IMR-90 (cell line): ENCODE measurements around the gene FGGY. TPM values are rescaled to one million over a fixed set of nuclear protein-coding genes. Genes with fewer than 3 reads are reported as not detected.

Source experiments
- ATAC-seq: fragments of 200-7000 bp; cut with Tn5 transposase; 2 replicates; pipeline ENCODE4 v1.9.1; 2020; ENCODE audit warnings: low read depth, mild to moderate bottlenecking, moderate library complexity
- BruUV-seq: library from RNA; stranded (reverse); fragments of 400-500 nt; replicated peaks from 2 replicates; lab custom pipeline; 2021; lab: Mats Ljungman, UMichigan
- CTCF ChIA-PET: fragments of 300-600 bp; formaldehyde crosslinking; extraction: SDS; loops from one replicate; lab custom pipeline; 2021; ENCODE audit warnings: antibody characterized with exemption; lab: Yijun Ruan, JAX
- POLR2A ChIA-PET: fragments of 300-600 bp; sonication (Branson Sonifier 250); formaldehyde crosslinking; loops from one replicate; lab custom pipeline; 2022; ENCODE audit warnings: antibody characterized with exemption; ENCODE audit not compliant: unreplicated experiment; lab: Charles Lee
- DNase-seq: peaks from one replicate; pipeline ENCODE4 v3.0.0; 2013
- H2AFZ ChIP-seq: replicated peaks from 2 replicates; pipeline ENCODE3; 2013; ENCODE audit warnings: low read length, mild to moderate bottlenecking; ENCODE audit not compliant: poor library complexity
- H2AK5ac ChIP-seq: 2 replicates; pipeline ENCODE4 v1.6.1; 2013; ENCODE audit warnings: low read depth, low read length, inconsistent platforms
- H2AK9ac ChIP-seq: replicated peaks from 2 replicates; pipeline ENCODE3; 2013; ENCODE audit warnings: mild to moderate bottlenecking, low read depth, low read length, moderate library complexity; ENCODE audit not compliant: poor library complexity
- H2BK120ac ChIP-seq: 2 replicates; pipeline ENCODE4 v1.6.1; 2013; ENCODE audit warnings: low read depth, low read length, inconsistent platforms
- H2BK15ac ChIP-seq: 3 replicates; pipeline ENCODE4 v1.6.1; 2013; ENCODE audit warnings: low read depth, low read length, inconsistent platforms
- H2BK20ac ChIP-seq: 2 replicates; pipeline ENCODE4 v1.6.1; 2013; ENCODE audit warnings: low read depth, mild to moderate bottlenecking, inconsistent platforms, low read length, moderate library complexity
- H2BK5ac ChIP-seq: 2 replicates; pipeline ENCODE4 v1.6.1; 2013; ENCODE audit warnings: mild to moderate bottlenecking, low read depth, low read length, inconsistent platforms; ENCODE audit not compliant: poor library complexity, severe bottlenecking
- H3K14ac ChIP-seq: replicated peaks from 2 replicates; pipeline ENCODE4 v1.6.1; 2013; ENCODE audit warnings: low read depth, low read length, inconsistent platforms
- H3K18ac ChIP-seq: 2 replicates; pipeline ENCODE4 v1.6.1; 2013; ENCODE audit warnings: low read depth, low read length, control low read depth
- H3K23ac ChIP-seq: 2 replicates; pipeline ENCODE4 v1.6.1; 2013; ENCODE audit warnings: low read depth, low read length, inconsistent platforms
- H3K27ac ChIP-seq: 2 replicates; pipeline ENCODE4 v1.5.1; 2013; ENCODE audit warnings: mild to moderate bottlenecking, control low read depth, low read length; ENCODE audit not compliant: insufficient read depth
- H3K27me3 ChIP-seq: 2 replicates; pipeline ENCODE4 v1.6.1; 2013; ENCODE audit warnings: low read length; ENCODE audit not compliant: control insufficient read depth, insufficient read depth
- H3K36me3 ChIP-seq: 2 replicates; pipeline ENCODE4 v1.6.1; 2013; ENCODE audit warnings: low read length, mixed read lengths; ENCODE audit not compliant: control insufficient read depth, insufficient read depth
- H3K4ac ChIP-seq: 2 replicates; pipeline ENCODE4 v1.6.1; 2013; ENCODE audit warnings: low read depth, low read length, inconsistent platforms
- H3K4me1 ChIP-seq: 2 replicates; pipeline ENCODE4 v1.6.1; 2013; ENCODE audit warnings: low read length, mixed read lengths; ENCODE audit not compliant: control insufficient read depth, insufficient read depth
- H3K4me2 ChIP-seq: 2 replicates; pipeline ENCODE4 v1.6.1; 2013; ENCODE audit warnings: low read depth, mild to moderate bottlenecking, control low read depth, low read length, moderate library complexity
- H3K4me3 ChIP-seq: 2 replicates; pipeline ENCODE4 v1.5.1; 2013; ENCODE audit warnings: low read depth, mild to moderate bottlenecking, control low read depth, low read length, moderate library complexity; ENCODE audit not compliant: insufficient read depth
- H3K56ac ChIP-seq: 2 replicates; pipeline ENCODE4 v1.6.1; 2013; ENCODE audit warnings: low read length, inconsistent platforms; ENCODE audit not compliant: insufficient read depth; ENCODE audit errors: extremely low read depth
- H3K79me1 ChIP-seq, 2 experiments: 2 replicates each; pipeline ENCODE4 v1.6.1; 2013; ENCODE audit warnings: low read length in 2 of 2, inconsistent platforms in 1 of 2, low read depth in 1 of 2
- H3K9ac ChIP-seq: 2 replicates; pipeline ENCODE4 v1.6.1; 2013; ENCODE audit warnings: low read depth, low read length, control low read depth
- H3K9me1 ChIP-seq: 2 replicates; pipeline ENCODE4 v1.6.1; 2013; ENCODE audit warnings: low read length, inconsistent platforms; ENCODE audit not compliant: insufficient read depth
- H3K9me3 ChIP-seq: 2 replicates; pipeline ENCODE4 v1.6.1; 2013; ENCODE audit warnings: low read length; ENCODE audit not compliant: control insufficient read depth, insufficient read depth
- H4K20me1 ChIP-seq: 2 replicates; pipeline ENCODE4 v1.6.1; 2013; ENCODE audit warnings: low read length, inconsistent platforms; ENCODE audit not compliant: insufficient read depth
- H4K5ac ChIP-seq: 2 replicates; pipeline ENCODE4 v1.6.1; 2013; ENCODE audit warnings: mild to moderate bottlenecking, low read depth, low read length, control low read depth
- H4K8ac ChIP-seq, 2 experiments: 2 replicates each; pipeline ENCODE4 v1.6.1; 2013; ENCODE audit warnings: low read depth in 2 of 2, low read length in 2 of 2, control low read depth in 1 of 2, inconsistent platforms in 1 of 2
- H4K91ac ChIP-seq: 2 replicates; pipeline ENCODE4 v1.6.1; 2013; ENCODE audit warnings: low read depth, low read length, inconsistent platforms; ENCODE audit not compliant: insufficient read depth
- BHLHE40 ChIP-seq: fragments of 150-350 bp; IDR thresholded peaks from 2 replicates; pipeline ENCODE4 v1.6.1; 2016; ENCODE audit warnings: mild to moderate bottlenecking, low read depth, low read length
- CEBPB ChIP-seq: IDR thresholded peaks from 2 replicates; pipeline ENCODE4 v1.6.1; 2012; ENCODE audit warnings: low read depth, low read length, improper control_type of control experiment
- CHD1 ChIP-seq: IDR thresholded peaks from 2 replicates; pipeline ENCODE4 v1.6.1; 2012; ENCODE audit warnings: low read depth, low read length, improper control_type of control experiment
- CTCF ChIP-seq: conservative IDR thresholded peaks from 2 replicates; pipeline ENCODE4 v1.5.1; 2012; ENCODE audit warnings: mild to moderate bottlenecking, low read depth, low read length, improper control_type of control experiment
- FOS ChIP-seq: fragments of 150-350 bp; IDR thresholded peaks from 2 replicates; pipeline ENCODE4 v1.6.1; 2016; ENCODE audit warnings: low read depth, low read length
- MAZ ChIP-seq: IDR thresholded peaks from 2 replicates; pipeline ENCODE4 v1.6.1; 2012; ENCODE audit warnings: low read depth, mild to moderate bottlenecking, low read length, improper control_type of control experiment, moderate library complexity, borderline replicate concordance
- MXI1 ChIP-seq: IDR thresholded peaks from 2 replicates; pipeline ENCODE4 v1.6.1; 2012; ENCODE audit warnings: low read depth, mild to moderate bottlenecking, low read length, moderate library complexity, borderline replicate concordance
- POLR2A ChIP-seq: IDR thresholded peaks from 2 replicates; pipeline ENCODE4 v1.6.1; 2012; ENCODE audit warnings: mild to moderate bottlenecking, low read depth, low read length
- RAD21 ChIP-seq: IDR thresholded peaks from 2 replicates; pipeline ENCODE4 v1.6.1; 2012; ENCODE audit warnings: low read length, improper control_type of control experiment
- RCOR1 ChIP-seq: IDR thresholded peaks from 2 replicates; pipeline ENCODE4 v1.6.1; 2012; ENCODE audit warnings: mild to moderate bottlenecking, low read length, improper control_type of control experiment; ENCODE audit not compliant: insufficient replicate concordance
- SMC3 ChIP-seq: fragments of 150-350 bp; IDR thresholded peaks from 2 replicates; pipeline ENCODE4 v1.6.1; 2016; ENCODE audit warnings: low read depth, mild to moderate bottlenecking, antibody characterized with exemption, low read length, moderate library complexity
- WGBS, 2 experiments: methylation state at CpG; one replicate each; pipeline versions ENCODE4 v1.1.5 to v1.1.7; 2013; ENCODE audit warnings: missing lambda C conversion rate in 2 of 2; ENCODE audit not compliant: insufficient read length in 1 of 2; ENCODE audit errors: extremely low coverage in 2 of 2; 5-methylcytosine and 5-hydroxymethylcytosine counted together
- dilution Hi-C: fragments of 300-500 bp; cut with HindIII; formaldehyde crosslinking; loops from one replicate; pipeline ENCODE4 v1.14.3; 2018; ENCODE audit warnings: low sequenced_read_pairs; ENCODE audit not compliant: unreplicated experiment
- in situ Hi-C: fragments of 300-500 bp; cut with MboI; formaldehyde crosslinking; loops from 3 replicates; pipeline ENCODE4 v1.14.3; 2019; ENCODE audit warnings: low sequenced_read_pairs, inconsistent platforms, mixed read lengths
- intact Hi-C: fragments of 100-400 bp; cut with micrococcal nuclease; formaldehyde crosslinking; loops from 2 replicates; pipeline ENCODE4 v1.10.0; 2022
- polyA plus RNA-seq, 3 experiments: library from polyadenylated mRNA; depleted of rRNA; stranded (reverse); fragments of >200 nt; gene quantifications; 2 replicates each; pipeline ENCODE4 v1.2.3, GENCODE V29; 2012; ENCODE audit warnings: low replicate concordance in 1 of 3
- total RNA-seq: library from RNA; depleted of rRNA; stranded (reverse); fragments of >200 nt; gene quantifications from 2 replicates; pipeline ENCODE4 v1.2.3, GENCODE V29; 2012
- TF ChIP-seq, protein P1 (sequence below): fragments of 150-350 bp; IDR thresholded peaks from 2 replicates; pipeline ENCODE4 v1.6.1; 2016; ENCODE audit warnings: low read depth, mild to moderate bottlenecking, low read length, moderate library complexity, borderline replicate concordance
- TF ChIP-seq, protein P2 (sequence below): fragments of 150-350 bp; IDR thresholded peaks from 2 replicates; pipeline ENCODE4 v1.6.1; 2017; ENCODE audit warnings: mild to moderate bottlenecking, antibody characterized with exemption, low read length, low read depth

Gene FGGY
- total and polyA plus RNA-seq, 2 of the 4 experiments (the other 2 are of a cell fraction), result 5.6 to 14.0 TPM

GRCh38 chr1:59732214-59732955 lies 435.5 kb downstream of the FGGY start:
- Histone ChIP-seq H2BK5ac (peak overlapping the region; percentile 98), H2AK9ac (peak overlapping the region; percentile 78), H3K18ac (peak overlapping the region; percentile 99), H4K5ac (peak overlapping the region; percentile 96), H2AFZ (peak overlapping the region; percentile 38), H4K91ac (peak overlapping the region; percentile 95), H3K14ac (peak overlapping the region; percentile 96), H3K4me1 (peaks cover 37% of the 10 kb centered on the region), H4K20me1 (no peaks in the 10 kb centered on the region; the same call in 1 of the 2 replicates), H3K4ac (peak overlapping the region; percentile 94), H2AK5ac (peak overlapping the region; percentile 88), H3K23ac (peak overlapping the region; percentile 98), H2BK20ac (peak overlapping the region; percentile 96), H4K8ac (peak overlapping the region; percentile 93; a peak in 3 of 4 replicates), H2BK15ac (peak overlapping the region; percentile 98), H3K9me3 (peaks cover 6% of the 10 kb centered on the region; the same call in 1 of the 2 replicates), H3K9ac (peak overlapping the region; percentile 48), H3K4me3 (no peak overlapping the region), H3K79me1 (peaks cover 0 to 5% of the 10 kb centered on the region in 2 experiments; a peak in 1 of 4 replicates), H3K9me1 (peaks cover 19% of the 10 kb centered on the region), H3K27ac (peak overlapping the region; percentile 85; the same call in 1 of the 2 replicates), H3K36me3 (no peaks in the 10 kb centered on the region), H2BK120ac (peak overlapping the region; percentile 96), H3K4me2 (no peak overlapping the region), H3K27me3 (no peaks in the 10 kb centered on the region), H3K56ac (no peak overlapping the region)
- in situ Hi-C loops, result no loop called here
- TF ChIP-seq BHLHE40 (no peak), POLR2A (no peak), RCOR1 (no peak), MXI1 (no peak), CHD1 (no peak), SMC3 (no peak), CTCF (no peak), RAD21 (no peak), CEBPB (no peak), FOS (no peak), MAZ (no peak)
- TF ChIP-seq, protein P1, sequence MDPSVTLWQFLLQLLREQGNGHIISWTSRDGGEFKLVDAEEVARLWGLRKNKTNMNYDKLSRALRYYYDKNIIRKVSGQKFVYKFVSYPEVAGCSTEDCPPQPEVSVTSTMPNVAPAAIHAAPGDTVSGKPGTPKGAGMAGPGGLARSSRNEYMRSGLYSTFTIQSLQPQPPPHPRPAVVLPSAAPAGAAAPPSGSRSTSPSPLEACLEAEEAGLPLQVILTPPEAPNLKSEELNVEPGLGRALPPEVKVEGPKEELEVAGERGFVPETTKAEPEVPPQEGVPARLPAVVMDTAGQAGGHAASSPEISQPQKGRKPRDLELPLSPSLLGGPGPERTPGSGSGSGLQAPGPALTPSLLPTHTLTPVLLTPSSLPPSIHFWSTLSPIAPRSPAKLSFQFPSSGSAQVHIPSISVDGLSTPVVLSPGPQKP, result no peak
- TF ChIP-seq, protein P2, sequence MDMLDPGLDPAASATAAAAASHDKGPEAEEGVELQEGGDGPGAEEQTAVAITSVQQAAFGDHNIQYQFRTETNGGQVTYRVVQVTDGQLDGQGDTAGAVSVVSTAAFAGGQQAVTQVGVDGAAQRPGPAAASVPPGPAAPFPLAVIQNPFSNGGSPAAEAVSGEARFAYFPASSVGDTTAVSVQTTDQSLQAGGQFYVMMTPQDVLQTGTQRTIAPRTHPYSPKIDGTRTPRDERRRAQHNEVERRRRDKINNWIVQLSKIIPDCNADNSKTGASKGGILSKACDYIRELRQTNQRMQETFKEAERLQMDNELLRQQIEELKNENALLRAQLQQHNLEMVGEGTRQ, result no peak
- DNase-seq (peak; percentile 11), ATAC-seq (no peak)
- BruUV-seq, result no TSS peak
- dilution Hi-C loops, result no loop called here
- 100% methylated on average over 4 of the region's 10 CpGs; no CpG with 5 or more reads in 1 of the 2 experiments for WGBS, 2 experiments
- POLR2A ChIA-PET, result interaction anchor here (0.6 to 1.2 kb wide), 2 partner anchors 25 to 33 kb away, joined by 3 to 4 read pairs; no protein-coding TSS in a partner anchor
- CTCF ChIA-PET, result interaction anchor here (1.6 to 1.8 kb wide), 2 partner anchors 27 to 32 kb away, joined by 4 to 6 read pairs; no protein-coding TSS in a partner anchor
- intact Hi-C loops, result no loop called here
